Peyer's patch (tissue), 4 donors: ENCODE data around the gene S100A13. TPM values are rescaled to one million over a fixed set of nuclear protein-coding genes. Genes with fewer than 3 reads are reported as not detected.

Experiments
- DNase-seq, 3 donors: peaks; one replicate each; pipeline ENCODE4 v3.0.0-alpha.2; 2017 to 2019
- H3K27ac ChIP-seq, 4 donors: fragments of 200-600 bp; sonication (generic); one replicate each; pipeline ENCODE4 v1.5.1; 2016 to 2019
- H3K27me3 ChIP-seq, 2 donors: fragments of 200-600 bp; sonication (generic); one replicate each; pipeline ENCODE4 v1.5.1; 2019
- H3K36me3 ChIP-seq, 3 donors: fragments of 200-600 bp; sonication (generic); one replicate each; pipeline ENCODE4 v1.5.1; 2016 to 2019
- H3K4me1 ChIP-seq, 4 donors: fragments of 200-600 bp; sonication (generic); one replicate each; pipeline ENCODE4 v1.5.1; 2016 to 2019
- H3K4me3 ChIP-seq, 4 donors: fragments of 200-600 bp; sonication (generic); 1 replicate in 3 of 4; 2 replicates in 1 of 4; pipeline ENCODE4 v1.5.1; 2016 to 2019; ENCODE audit warnings: mild to moderate bottlenecking in 1 of 4
- H3K9me3 ChIP-seq, 4 donors: fragments of 200-600 bp; sonication (generic); one replicate each; pipeline ENCODE4 v1.5.1; 2016 to 2019; ENCODE audit warnings: mild to moderate bottlenecking in 1 of 4
- CTCF ChIP-seq, 6 experiments: fragments of 450-650 bp in 4 of 6; fragments of 200-600 bp in 2 of 6; sonication (generic) in 1 of 6; IDR thresholded peaks; one replicate each; pipeline ENCODE4 v1.5.1; 2017 to 2019; ENCODE audit warnings: antibody characterized with exemption in 6 of 6, mild to moderate bottlenecking in 3 of 6, moderate library complexity in 1 of 6
- POLR2A ChIP-seq, 2 donors: fragments of 450-650 bp; IDR thresholded peaks; one replicate each; pipeline ENCODE4 v1.5.1; 2017; ENCODE audit warnings: antibody characterized with exemption in 2 of 2, mild to moderate bottlenecking in 2 of 2, moderate library complexity in 2 of 2
- total RNA-seq, 4 donors: library from RNA; depleted of rRNA; stranded (reverse); fragments of >200 nt; gene quantifications; one replicate each; pipeline ENCODE4 v1.1.0, GENCODE V29; 2016

Gene S100A13
- total RNA-seq, 4 donors from 2014 or later = 49.5 to 185 (median 52.9) TPM

- H3K9me3 ChIP-seq = no peaks in the 10 kb centered on the region
- H3K27ac ChIP-seq = peak within 1 kb of the TSS; percentile 96 to 99 (median 98)
- peak; percentile 67 to 85 for TF ChIP-seq POLR2A (IDR thresholded peaks at IDR 0.05)
- peak in 3 of 6 experiments; percentile 9 to 38 (median 27) for TF ChIP-seq CTCF (IDR thresholded peaks at IDR 0.05)
- no peaks in the 10 kb centered on the region for H3K27me3 ChIP-seq
- H3K4me3 ChIP-seq = peak within 1 kb of the TSS; percentile 63 to 80 (median 72)
- peak; percentile 99 for DNase-seq
- peaks cover 0 to 33% (median 0%) of the 10 kb centered on the region in 3 donors for H3K36me3 ChIP-seq
- H3K4me1 ChIP-seq = peaks cover 0 to 46% (median 9%) of the 10 kb centered on the region in 4 donors
Observed at GRCh38 chr1:153633754-153634665, 6.7 kb upstream of the S100A13 start, which contains the start of gene CHTOP. CHTOP (plus strand) TSS chr1:153634066; CDS start chr1:153636589, 2,523 bp downstream.

DNA sequence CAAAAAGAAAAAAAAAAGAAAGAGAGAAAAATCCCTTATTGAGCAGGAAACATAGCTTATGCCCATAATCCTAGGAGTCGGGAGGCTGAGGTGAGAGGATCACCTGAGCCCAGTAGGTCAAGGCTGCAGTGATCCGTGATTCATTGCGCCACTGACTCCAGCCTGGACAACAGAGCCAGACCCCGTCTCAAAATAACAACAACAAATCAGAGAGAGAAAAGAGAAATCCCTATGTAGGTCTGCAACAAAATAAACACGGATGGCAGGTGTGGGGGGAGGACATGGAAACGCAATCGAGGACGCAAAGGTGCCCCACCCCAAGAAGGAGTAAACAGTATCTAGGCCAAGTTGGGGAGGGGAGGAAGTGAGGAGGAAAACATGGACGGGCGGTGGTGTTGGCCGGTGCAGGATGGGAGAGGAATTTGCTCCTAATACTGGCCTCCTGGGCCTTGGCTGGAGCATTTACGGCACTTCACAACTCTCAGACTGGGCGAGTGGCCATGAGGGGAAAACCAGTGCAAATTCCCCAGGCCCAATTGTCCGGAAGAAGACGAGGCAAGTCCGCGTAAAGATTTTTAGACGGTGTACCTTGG lies 6.0 kb upstream of the S100A13 start:
- Histone ChIP-seq H3K27me3 (no peaks in the 10 kb centered on the region), H3K36me3 (peaks cover 0 to 26% (median 0%) of the 10 kb centered on the region in 3 donors), H3K27ac (peak overlapping the region; percentile 96 to 99 (median 98)), H3K4me3 (peak overlapping the region; percentile 63 to 80 (median 72)), H3K9me3 (no peaks in the 10 kb centered on the region), H3K4me1 (peaks cover 0 to 46% (median 9%) of the 10 kb centered on the region in 4 donors)
- peak in 1 of 3 donors; percentile 20 for DNase-seq
- no peak for TF ChIP-seq CTCF (IDR thresholded peaks at IDR 0.05)
- no peak for TF ChIP-seq POLR2A (IDR thresholded peaks at IDR 0.05)

DNA sequence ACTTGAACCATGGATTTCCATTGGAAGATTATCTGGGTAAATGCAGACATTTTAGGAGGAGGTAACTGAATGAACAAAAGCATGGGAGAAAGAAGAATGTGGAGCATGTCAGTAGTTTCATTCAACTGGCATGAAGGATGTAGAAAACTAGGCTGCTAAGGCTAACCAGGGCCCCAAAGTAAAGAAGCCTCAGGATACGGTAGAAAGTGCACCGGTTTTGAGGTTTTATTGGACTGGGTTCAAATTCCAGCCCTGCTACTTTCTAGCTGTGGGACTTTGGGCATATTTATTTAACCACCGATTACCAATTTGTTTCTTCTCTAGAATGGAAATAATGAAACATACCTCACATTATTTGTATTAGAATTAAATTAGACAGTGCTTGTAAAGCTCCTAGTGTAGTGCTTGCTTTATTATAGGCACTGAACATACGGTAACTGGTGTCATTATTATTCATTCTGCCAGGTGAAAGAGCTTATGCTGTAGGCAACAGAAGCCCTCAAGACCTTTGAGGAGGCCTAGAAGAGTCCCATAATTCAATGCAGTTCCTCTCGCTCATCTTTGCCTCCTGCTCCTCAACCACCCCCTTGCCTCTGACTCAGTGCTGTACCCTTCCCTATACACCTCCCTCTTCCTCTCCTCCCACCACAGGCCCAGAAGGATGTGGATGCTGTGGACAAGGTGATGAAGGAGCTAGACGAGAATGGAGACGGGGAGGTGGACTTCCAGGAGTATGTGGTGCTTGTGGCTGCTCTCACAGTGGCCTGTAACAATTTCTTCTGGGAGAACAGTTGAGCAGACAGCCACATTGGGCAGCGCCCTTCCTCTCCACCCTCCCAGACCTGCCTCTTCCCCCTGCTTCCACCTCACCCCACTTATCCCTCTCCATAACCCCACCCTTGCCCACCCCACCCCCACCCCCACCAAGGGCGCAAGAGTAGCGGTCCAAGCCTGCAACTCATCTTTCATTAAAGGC lies 4.0 kb upstream of the S100A13 start:
- Histone ChIP-seq H3K27ac (peak overlapping the region in 2 of 4 donors; percentile 33 to 46), H3K4me1 (peaks cover 0 to 47% (median 11%) of the 10 kb centered on the region in 4 donors), H3K36me3 (peaks cover 0 to 7% (median 0%) of the 10 kb centered on the region in 3 donors), H3K9me3 (no peaks in the 10 kb centered on the region), H3K4me3 (no peak overlapping the region), H3K27me3 (no peaks in the 10 kb centered on the region)
- TF ChIP-seq CTCF (IDR thresholded peaks at IDR 0.05) (no peak), POLR2A (IDR thresholded peaks at IDR 0.05) (no peak)
- DNase-seq = peak in 1 of 3 donors; percentile 42

DNA sequence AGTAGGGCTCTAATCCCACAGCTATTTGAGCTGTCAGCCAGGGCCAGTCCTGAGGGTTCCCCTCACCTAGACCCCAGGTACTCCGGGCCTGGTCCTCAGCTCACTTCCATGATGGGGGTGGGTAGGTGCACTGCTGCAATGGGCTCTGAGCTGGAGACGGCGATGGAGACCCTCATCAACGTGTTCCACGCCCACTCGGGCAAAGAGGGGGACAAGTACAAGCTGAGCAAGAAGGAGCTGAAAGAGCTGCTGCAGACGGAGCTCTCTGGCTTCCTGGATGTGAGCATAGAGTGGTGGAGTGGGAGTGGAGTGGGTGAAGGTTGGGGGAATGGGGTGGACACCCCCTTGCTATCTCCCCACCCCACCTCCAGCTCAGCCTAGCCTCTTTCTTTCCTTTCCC lies 3.1 kb upstream of the S100A13 start:
- Histone ChIP-seq H3K4me3 (no peak overlapping the region), H3K27ac (peak overlapping the region in 2 of 4 donors; percentile 33 to 46), H3K4me1 (peaks cover 0 to 46% (median 7%) of the 10 kb centered on the region in 4 donors), H3K36me3 (no peaks in the 10 kb centered on the region), H3K27me3 (no peaks in the 10 kb centered on the region), H3K9me3 (no peaks in the 10 kb centered on the region)
- DNase-seq = peak in 1 of 3 donors; percentile 31
- TF ChIP-seq CTCF (IDR thresholded peaks at IDR 0.05) = no peak
- TF ChIP-seq POLR2A (IDR thresholded peaks at IDR 0.05) = no peak

- no peak for TF ChIP-seq POLR2A (IDR thresholded peaks at IDR 0.05)
- no peak for TF ChIP-seq CTCF (IDR thresholded peaks at IDR 0.05)
- no peak for DNase-seq
- Histone ChIP-seq H3K4me3 (no peak overlapping the region), H3K27me3 (no peaks in the 10 kb centered on the region), H3K27ac (no peak overlapping the region), H3K36me3 (no peaks in the 10 kb centered on the region), H3K9me3 (no peaks in the 10 kb centered on the region), H3K4me1 (peaks cover 0 to 41% (median 4%) of the 10 kb centered on the region in 4 donors)
Observed at GRCh38 chr1:153629971-153630370, 2.7 kb upstream of the S100A13 start.
